HAP-1 (cell line): ENCODE results near the gene FAM107B.

Experiments used
- DNase-seq, 2 experiments: peaks; one replicate each; pipeline ENCODE4 v3.0.0-alpha.2; 2016 to 2020; ENCODE audit warnings: low spot score in 2 of 2
- H3K27me3 ChIP-seq: fragments of 250-450 bp; sonication (Bioruptor Pico); 2 replicates; pipeline ENCODE4 v1.5.1; 2020; ENCODE audit warnings: low read depth, mild to moderate bottlenecking, moderate library complexity
- H3K36me3 ChIP-seq: fragments of 250-450 bp; sonication (Bioruptor Pico); replicated peaks from 2 replicates; pipeline ENCODE4 v1.5.1; 2020; ENCODE audit warnings: mild to moderate bottlenecking
- H3K4me1 ChIP-seq: fragments of 250-450 bp; sonication (Bioruptor Pico); 2 replicates; pipeline ENCODE4 v1.5.1; 2020; ENCODE audit warnings: mild to moderate bottlenecking
- H3K4me3 ChIP-seq: fragments of 250-450 bp; sonication (Bioruptor Pico); 2 replicates; pipeline ENCODE4 v1.5.1; 2020; ENCODE audit warnings: mild to moderate bottlenecking, moderate library complexity
- H3K9me3 ChIP-seq: fragments of 250-450 bp; sonication (Bioruptor Pico); 2 replicates; pipeline ENCODE4 v1.5.1; 2020; ENCODE audit warnings: mild to moderate bottlenecking, moderate library complexity
- in situ Hi-C: fragments of 300-500 bp; cut with MboI; formaldehyde crosslinking; loops from 3 replicates; pipeline ENCODE4 v1.14.3; 2020; ENCODE audit warnings: low sequenced_read_pairs, inconsistent platforms, mixed read lengths

Gene FAM107B

DNA sequence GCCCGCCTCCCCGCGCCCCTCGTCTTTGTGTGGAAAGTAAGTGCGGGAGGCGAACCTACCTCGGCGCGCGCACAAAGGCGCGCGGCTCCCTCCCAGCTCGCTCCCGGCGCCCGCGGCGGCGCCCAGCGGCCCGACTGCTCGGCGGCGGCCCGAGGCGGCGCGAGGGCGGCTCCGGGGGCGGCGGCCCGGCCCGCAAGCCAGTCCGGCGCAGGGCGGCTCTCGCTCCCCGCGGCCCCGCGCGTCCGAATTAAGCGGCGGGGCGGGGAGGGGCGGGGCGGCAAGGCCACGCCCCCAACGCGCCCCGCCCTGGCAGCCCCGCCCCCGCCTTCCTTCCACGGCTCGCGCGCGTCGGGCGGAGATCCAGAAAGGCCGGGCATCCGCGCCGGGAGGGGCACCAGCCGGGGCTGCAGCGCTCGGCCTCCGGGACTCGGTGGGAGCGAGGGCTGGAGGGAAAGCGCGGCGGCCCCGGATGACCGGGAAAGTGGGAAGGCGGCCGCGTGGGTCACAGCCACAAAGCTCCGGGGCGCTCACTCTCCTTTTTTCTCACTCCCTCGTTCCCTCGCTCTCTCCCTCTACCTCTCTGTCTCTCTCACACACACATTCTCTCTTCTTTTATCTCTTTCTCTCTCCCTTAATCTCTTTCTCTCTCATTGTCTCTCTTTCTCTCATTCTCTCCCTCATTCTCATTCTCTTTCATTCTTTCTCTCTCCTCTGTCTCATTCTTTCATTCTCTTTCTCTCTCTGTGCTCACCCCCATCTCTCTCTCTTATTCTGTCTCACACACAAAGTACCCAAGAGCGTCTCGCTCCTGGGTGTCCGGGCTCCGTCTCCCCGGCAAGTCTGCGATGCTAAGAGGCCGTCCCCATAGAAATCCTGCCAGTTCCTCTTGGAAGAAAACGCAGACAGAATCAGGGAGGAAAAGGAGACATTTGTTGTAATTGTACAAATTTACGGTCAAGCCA is 170.2 kb downstream of the FAM107B start:
- no peaks in the 10 kb centered on the region for H3K27me3 ChIP-seq
- peak overlapping the region; percentile 32 for H3K4me3 ChIP-seq
- in situ Hi-C loops = no loop called here
- H3K36me3 ChIP-seq = no peaks in the 10 kb centered on the region
- H3K4me1 ChIP-seq = peaks cover 7% of the 10 kb centered on the region
- H3K9me3 ChIP-seq = no peaks in the 10 kb centered on the region
- peak; percentile 41 to 79 for DNase-seq

DNA sequence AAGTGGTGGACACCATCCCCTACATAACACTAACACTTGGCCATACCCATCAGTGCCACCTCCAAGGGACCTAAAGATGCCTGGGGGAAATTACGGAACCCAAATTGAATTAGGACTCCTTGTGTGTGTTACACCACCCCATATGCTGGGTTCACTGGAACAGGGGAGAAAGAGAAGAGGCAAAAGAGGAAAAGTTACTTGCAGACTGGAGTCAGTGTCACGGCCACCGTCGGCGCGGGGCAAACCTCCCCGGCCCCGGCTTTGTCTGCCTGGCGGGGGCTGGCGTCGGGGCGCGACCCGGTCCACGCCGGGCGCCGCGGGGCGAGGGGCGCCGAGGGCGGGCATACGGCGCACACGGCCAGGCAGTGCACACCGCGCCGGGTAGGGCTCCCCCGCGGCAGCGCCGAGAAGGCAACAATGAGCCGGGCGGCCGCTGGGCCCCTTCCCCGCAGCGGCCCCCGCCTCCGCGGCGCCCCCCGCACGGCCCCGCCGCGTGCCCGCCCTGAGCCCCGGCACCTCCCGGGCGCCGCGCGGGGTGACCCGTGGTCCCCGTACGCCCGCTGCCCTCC is 171.1 kb downstream of the FAM107B start:
- in situ Hi-C loops = no loop called here
- H3K4me3 ChIP-seq = peak overlapping the region; percentile 44
- peak in 1 of 2 experiments; percentile 19 for DNase-seq
- no peaks in the 10 kb centered on the region for H3K9me3 ChIP-seq
- no peaks in the 10 kb centered on the region for H3K36me3 ChIP-seq
- peaks cover 7% of the 10 kb centered on the region for H3K4me1 ChIP-seq
- H3K27me3 ChIP-seq = no peaks in the 10 kb centered on the region

DNA sequence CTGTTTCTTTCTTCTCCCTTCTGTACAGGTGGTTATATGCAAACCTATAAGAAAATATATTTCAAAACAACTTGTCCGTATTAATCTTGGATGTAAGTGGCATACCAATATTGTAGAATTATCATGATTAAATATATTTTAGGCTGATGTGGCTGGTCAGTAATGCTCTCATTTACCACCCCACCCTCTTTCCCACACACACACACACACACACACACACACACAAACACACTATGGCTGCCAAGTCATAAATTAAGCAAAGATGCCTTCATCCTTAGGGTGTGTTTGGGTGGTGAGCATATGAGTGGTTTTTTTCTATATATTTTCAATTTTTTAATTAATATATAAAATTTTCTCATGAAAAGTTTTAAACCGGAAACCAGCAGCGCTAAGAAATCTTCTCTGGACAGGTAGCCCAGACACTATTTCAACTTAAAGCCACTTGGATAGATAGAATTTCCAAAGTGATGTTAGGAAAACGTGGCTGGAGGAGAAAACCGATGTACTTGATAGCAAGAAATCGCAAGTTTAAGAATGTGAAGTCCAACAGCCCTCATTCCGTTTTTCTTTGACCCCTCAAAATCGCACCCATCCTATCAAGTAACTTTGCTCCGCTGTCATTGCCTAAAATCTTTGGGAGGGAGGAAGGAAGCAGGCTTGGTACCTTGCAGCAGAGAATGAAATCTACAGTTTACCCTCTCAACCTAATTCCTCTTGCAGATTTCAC is 171.7 kb downstream of the FAM107B start:
- Histone ChIP-seq H3K36me3 (peaks cover 4% of the 10 kb centered on the region; the same call in 1 of the 2 replicates), H3K4me3 (peak overlapping the region; percentile 44), H3K27me3 (no peaks in the 10 kb centered on the region), H3K4me1 (peaks cover 7% of the 10 kb centered on the region), H3K9me3 (no peaks in the 10 kb centered on the region)
- in situ Hi-C loops = no loop called here
- DNase-seq = no peak

DNA sequence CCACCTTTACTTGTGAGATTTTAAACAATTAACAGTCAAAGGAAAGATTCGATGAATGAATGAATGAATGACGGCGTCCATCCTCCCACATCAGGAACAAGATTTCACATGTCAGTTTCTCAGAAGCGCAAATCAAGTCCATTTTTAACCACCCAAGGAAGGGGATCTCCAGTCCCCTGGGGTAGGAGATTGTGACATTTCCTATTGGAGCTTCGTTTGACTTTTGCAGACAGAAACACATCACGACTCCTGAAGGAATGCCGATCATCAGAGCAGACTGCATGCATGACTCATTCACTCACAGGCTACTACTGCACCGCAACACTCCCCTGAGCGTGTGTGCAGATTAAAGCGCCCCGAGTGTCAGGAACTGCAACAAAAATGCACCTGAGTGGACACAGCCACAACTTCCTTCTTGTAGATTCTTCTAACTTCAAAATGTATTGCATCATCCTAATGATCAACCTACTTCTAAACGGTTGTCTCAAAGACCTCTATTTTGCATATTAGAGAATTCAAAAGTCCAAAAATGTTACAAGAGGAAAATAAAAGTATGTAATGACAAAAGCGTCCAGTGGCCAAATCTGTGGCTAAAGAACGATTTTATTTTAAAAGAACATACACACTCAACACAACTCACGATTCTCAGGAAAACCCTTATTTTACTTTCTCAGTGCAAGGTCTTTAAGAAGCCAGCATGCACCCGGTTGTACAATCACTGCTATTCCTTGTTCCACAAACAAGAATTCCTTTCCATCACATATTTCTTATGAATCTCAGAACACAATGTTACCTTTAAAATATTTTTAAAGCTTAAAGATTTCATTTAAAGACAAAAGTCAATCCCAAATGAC is 172.6 kb downstream of the FAM107B start:
- in situ Hi-C loops = no loop called here
- peak in 1 of 2 experiments; percentile 19 for DNase-seq
- Histone ChIP-seq H3K4me3 (peak overlapping the region; percentile 44), H3K27me3 (no peaks in the 10 kb centered on the region), H3K9me3 (no peaks in the 10 kb centered on the region), H3K4me1 (peaks cover 7% of the 10 kb centered on the region), H3K36me3 (peaks cover 4% of the 10 kb centered on the region; the same call in 1 of the 2 replicates)

DNA sequence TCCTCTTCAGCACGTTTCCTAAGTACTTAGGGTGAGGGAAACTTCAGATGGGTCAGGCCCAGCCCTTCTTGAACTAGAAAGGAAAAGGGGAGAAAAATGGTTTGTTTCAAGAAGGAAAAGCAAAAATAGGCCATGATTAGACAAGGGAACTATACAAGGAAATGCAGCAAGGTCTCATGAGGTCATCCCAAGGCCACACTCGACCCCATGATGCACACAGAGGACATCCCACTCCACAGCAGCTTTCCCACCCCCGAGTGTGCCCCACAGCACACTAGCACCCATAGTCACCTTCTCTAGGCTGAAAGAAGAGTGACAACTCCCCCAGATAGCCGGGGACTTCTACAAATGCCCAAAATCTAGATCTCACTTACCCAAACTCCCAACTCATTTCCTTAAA is 173.4 kb downstream of the FAM107B start:
- DNase-seq = no peak
- H3K4me3 ChIP-seq = no peak overlapping the region
- in situ Hi-C loops = no loop called here
- H3K9me3 ChIP-seq = no peaks in the 10 kb centered on the region
- H3K27me3 ChIP-seq = no peaks in the 10 kb centered on the region
- peaks cover 7% of the 10 kb centered on the region for H3K4me1 ChIP-seq
- peaks cover 4% of the 10 kb centered on the region; the same call in 1 of the 2 replicates for H3K36me3 ChIP-seq

DNA sequence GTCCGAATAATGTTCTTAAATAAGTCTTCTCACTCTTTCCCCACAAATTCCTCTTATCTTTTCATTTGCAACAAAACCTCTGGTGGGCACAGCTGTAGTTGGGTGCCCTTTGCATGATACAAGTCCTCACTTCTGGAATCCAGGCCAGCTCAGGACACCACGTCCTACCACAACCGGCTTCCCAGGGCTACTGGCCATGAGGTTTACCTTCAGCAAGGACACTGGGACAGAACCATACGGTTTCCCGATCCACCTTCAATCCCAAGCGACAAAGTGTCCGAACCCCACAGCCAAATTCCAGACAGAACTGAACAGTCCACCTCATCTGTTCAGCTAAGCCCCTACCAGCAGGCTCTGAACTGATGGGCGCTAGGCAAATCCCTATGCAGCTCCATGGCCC is 174.6 kb downstream of the FAM107B start:
- H3K36me3 ChIP-seq = peaks cover 4% of the 10 kb centered on the region; the same call in 1 of the 2 replicates
- H3K4me1 ChIP-seq = peaks cover 7% of the 10 kb centered on the region
- in situ Hi-C loops = no loop called here
- no peak overlapping the region for H3K4me3 ChIP-seq
- no peaks in the 10 kb centered on the region for H3K9me3 ChIP-seq
- no peaks in the 10 kb centered on the region for H3K27me3 ChIP-seq
- DNase-seq = no peak

DNA sequence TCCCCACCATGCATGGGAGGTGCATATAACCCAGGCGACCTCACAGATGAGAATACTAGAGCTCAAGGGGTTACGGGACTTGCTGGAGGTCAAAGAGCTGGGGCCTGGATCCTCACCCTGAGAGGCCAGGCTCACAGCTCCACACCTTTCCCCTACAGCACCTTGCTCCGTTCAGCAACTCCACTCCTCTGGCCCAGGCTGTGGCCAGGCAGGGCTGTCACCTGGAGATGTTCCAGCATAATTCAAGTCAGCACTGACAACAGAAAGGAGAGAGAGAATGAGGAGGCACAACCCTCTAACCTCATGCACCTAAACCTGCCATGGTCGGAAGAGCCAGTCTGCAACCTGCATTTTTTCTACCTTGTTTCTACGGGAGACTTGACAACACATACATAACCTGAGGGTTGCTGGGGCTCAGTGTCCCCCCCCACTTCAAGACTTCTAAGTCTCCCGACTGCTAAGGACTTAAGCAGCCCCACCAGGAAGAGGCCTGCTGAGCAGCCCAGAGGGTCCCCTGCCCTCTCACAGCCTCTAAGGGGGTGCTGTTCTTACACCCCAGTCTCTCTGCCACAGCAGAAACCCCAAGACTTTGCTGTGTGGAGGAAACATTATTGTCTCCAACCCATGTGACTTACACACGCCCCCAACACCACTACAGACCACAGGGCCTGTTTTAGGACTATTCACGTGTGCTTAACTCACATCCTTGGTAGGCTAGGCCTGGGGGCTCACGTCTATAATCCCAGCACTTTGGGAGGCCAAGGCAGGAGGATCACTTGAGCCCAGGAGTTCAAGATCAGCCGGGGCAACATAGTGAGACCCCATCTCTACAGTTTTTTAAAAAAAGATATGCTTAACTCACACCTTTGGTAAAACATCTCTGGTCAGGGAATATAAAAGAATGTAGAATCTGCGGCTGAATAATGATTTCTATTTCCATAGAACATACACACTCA is 175.6 kb downstream of the FAM107B start:
- H3K36me3 ChIP-seq = peaks cover 4% of the 10 kb centered on the region; the same call in 1 of the 2 replicates
- H3K9me3 ChIP-seq = no peaks in the 10 kb centered on the region
- DNase-seq = no peak
- no peak overlapping the region for H3K4me3 ChIP-seq
- H3K4me1 ChIP-seq = peaks cover 7% of the 10 kb centered on the region
- in situ Hi-C loops = no loop called here
- no peaks in the 10 kb centered on the region for H3K27me3 ChIP-seq

DNA sequence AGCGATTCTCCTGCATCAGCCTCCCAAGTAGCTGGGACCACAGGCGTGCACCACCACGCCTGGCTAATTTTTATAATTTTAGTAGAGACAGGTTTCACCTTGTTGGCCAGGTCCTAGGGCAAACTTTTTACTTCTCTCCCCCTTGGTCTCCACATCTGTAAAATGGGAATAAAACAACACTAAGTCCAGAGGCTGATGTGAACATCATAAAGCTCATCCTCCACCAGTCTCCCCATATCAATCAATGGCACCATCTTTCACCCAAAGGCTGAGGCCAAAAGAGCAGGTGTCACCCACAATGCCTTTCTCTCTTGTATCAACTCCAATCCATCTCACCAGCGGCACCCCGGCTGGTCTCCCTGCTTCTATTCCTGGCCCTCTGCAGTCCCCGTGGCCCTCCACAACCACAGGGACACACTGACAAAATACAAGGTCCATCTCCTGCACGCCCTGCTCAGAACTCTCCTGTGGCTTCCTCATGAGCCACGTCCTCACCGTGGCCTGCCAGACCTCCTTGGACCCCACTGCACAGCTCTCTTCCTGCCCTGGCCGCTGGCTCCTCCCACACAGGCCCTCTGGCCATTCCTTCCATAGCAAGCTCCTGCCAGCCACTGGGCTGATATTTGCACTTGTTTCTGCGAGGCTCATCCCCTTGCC is 179.0 kb downstream of the FAM107B start:
- H3K27me3 ChIP-seq = no peaks in the 10 kb centered on the region
- H3K36me3 ChIP-seq = peaks cover 4% of the 10 kb centered on the region; the same call in 1 of the 2 replicates
- H3K9me3 ChIP-seq = no peaks in the 10 kb centered on the region
- H3K4me1 ChIP-seq = no peaks in the 10 kb centered on the region
- H3K4me3 ChIP-seq = no peak overlapping the region
- in situ Hi-C loops = no loop called here
- DNase-seq = no peak

DNA sequence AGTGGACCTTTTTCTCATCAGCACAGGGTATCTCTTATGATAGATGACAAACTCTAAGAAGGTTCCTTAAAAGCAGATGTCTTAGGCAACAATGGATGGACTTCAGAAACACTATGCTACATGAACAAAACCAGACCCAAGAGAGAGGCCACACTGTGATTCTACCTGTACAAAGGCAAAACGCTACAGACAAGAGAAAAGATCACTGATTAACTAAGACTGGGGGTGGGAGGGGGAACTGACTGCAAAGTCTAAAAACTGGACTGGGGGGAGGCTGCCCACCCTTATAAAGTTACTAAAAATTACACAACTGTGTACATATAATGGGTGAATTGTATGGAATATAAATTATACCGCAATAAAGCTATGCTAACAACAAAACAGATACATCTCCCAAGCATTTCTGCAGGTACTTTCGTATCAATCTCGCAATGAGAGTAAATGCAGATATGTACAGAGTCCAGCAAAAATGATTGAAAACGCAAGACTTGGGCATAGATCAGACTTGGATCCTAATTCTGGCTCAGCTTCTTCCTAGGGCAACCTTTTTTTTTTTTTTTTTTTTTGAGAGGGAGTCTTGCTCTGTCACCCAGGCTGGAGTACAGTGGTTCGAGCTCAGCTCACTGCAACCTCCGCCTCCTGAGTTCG is 179.7 kb downstream of the FAM107B start:
- no peaks in the 10 kb centered on the region for H3K4me1 ChIP-seq

DNA sequence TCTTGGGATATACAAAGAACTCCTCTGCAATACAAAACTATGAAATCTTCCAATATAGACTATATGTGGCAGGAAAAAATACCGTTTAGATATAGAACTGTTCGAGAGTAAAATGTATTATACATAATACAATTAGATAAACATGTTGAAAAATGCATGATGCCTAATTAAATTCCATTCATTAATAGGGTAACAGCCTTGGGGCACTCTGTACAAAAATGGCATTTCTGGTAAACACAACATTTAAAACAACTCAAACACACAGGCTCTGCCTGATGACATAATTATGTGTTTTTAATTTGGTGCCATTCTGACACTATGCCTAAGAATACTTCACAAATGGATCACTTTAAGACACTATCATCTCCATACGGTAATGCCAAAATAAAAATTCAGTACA is 180.9 kb downstream of the FAM107B start:
- in situ Hi-C loops = no loop called here
- Histone ChIP-seq H3K4me1 (no peaks in the 10 kb centered on the region), H3K36me3 (peaks cover 4% of the 10 kb centered on the region; the same call in 1 of the 2 replicates), H3K4me3 (no peak overlapping the region), H3K9me3 (no peaks in the 10 kb centered on the region), H3K27me3 (no peaks in the 10 kb centered on the region)
- no peak for DNase-seq

More for the DNA sequence above, 179.7 kb downstream of the FAM107B start:
- in situ Hi-C loops = no loop called here
- H3K9me3 ChIP-seq = no peaks in the 10 kb centered on the region
- no peak overlapping the region for H3K4me3 ChIP-seq
- peaks cover 4% of the 10 kb centered on the region; the same call in 1 of the 2 replicates for H3K36me3 ChIP-seq
- DNase-seq = no peak
- no peaks in the 10 kb centered on the region for H3K27me3 ChIP-seq

DNA sequence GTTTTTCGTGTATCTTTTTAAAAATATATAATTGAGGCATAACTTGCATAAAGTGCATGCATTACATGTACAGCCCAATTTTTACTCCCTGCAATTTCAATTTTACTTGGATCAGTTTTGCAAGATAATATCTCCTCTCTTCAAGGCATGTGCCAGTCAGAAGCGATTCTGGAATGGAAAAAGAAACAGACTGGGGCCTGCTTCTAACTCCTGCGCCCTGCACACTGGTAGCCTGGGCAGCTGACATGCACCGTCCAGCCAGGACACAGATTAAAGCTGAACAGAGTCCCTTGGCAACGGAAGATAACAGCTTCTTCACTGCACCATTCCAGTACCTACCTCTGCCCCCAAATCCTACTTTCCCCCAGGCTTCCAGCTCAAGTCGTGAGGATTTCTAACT is 182.1 kb downstream of the FAM107B start:
- Histone ChIP-seq H3K27me3 (no peaks in the 10 kb centered on the region), H3K9me3 (no peaks in the 10 kb centered on the region), H3K4me3 (no peak overlapping the region), H3K4me1 (no peaks in the 10 kb centered on the region), H3K36me3 (no peaks in the 10 kb centered on the region)
- DNase-seq = no peak
- in situ Hi-C loops = no loop called here
